Stimulated activated CD4-positive, alpha-beta T cell treated with anti-CD3 and anti-CD28 coated beads, Interleukin-2, amount 100 ng/mL, for 48 hours (primary cell): ENCODE results near the gene ABHD17B.

ENCODE experiments used
- DNase-seq, 2 donors: peaks; one replicate each; pipeline ENCODE4 v3.0.0-alpha.2; 2020

ABHD17B gene

GRCh38 chr9:71876106-71876505 is 34.9 kb downstream of the ABHD17B start:
- DNase-seq = no peak

GRCh38 chr9:71875345-71875744 is 35.6 kb downstream of the ABHD17B start:
- DNase-seq = no peak

- no peak for DNase-seq
Measured at GRCh38 chr9:71863631-71864030, 47.4 kb downstream of the ABHD17B start.

GRCh38 chr9:71861618-71862017 is 49.4 kb downstream of the ABHD17B start:
- DNase-seq = no peak

GRCh38 chr9:71859939-71860338 is 51.1 kb downstream of the ABHD17B start:
- DNase-seq = no peak

- DNase-seq = no peak
Measured at GRCh38 chr9:71858812-71859211, 52.2 kb downstream of the ABHD17B start.

GRCh38 chr9:71858102-71858798 is 52.7 kb downstream of the ABHD17B start:
- no peak for DNase-seq

GRCh38 chr9:71857159-71857558 is 53.8 kb downstream of the ABHD17B start:
- DNase-seq = no peak

- DNase-seq = no peak
Measured at GRCh38 chr9:71854811-71855210, 56.2 kb downstream of the ABHD17B start.

GRCh38 chr9:71853084-71853483 is 57.9 kb downstream of the ABHD17B start:
- no peak for DNase-seq

- DNase-seq = no peak
Measured at GRCh38 chr9:71850996-71851395, 60.0 kb downstream of the ABHD17B start.

- DNase-seq = no peak
Measured at GRCh38 chr9:71847892-71848291, 63.1 kb downstream of the ABHD17B start.

- no peak for DNase-seq
Measured at GRCh38 chr9:71844808-71845207, 66.2 kb downstream of the ABHD17B start.

GRCh38 chr9:71839668-71840067 is 71.3 kb downstream of the ABHD17B start:
- no peak for DNase-seq

- DNase-seq = no peak
Measured at GRCh38 chr9:71835596-71835995, 75.4 kb downstream of the ABHD17B start.

GRCh38 chr9:71830929-71831328 is 80.1 kb downstream of the ABHD17B start:
- no peak for DNase-seq

GRCh38 chr9:71830153-71830552 is 80.8 kb downstream of the ABHD17B start:
- DNase-seq = no peak

GRCh38 chr9:71826279-71826678 is 84.7 kb downstream of the ABHD17B start:
- DNase-seq = no peak

GRCh38 chr9:71824257-71824656 is 86.7 kb downstream of the ABHD17B start:
- DNase-seq = no peak

- DNase-seq = no peak
Measured at GRCh38 chr9:71822935-71823334, 88.1 kb downstream of the ABHD17B start.

- DNase-seq = no peak
Measured at GRCh38 chr9:71822456-71822855, 88.5 kb downstream of the ABHD17B start.

GRCh38 chr9:71821405-71821804 is 89.6 kb downstream of the ABHD17B start:
- DNase-seq = no peak

- DNase-seq = no peak
Measured at GRCh38 chr9:71820403-71820921, 90.5 kb downstream of the ABHD17B start.

GRCh38 chr9:71819115-71819739 is 91.8 kb downstream of the ABHD17B start:
- peak; percentile 44 to 47 for DNase-seq
